GM23338 (cell line): Measurements from ENCODE around the gene SORBS1.

Experiments
- CREB1 ChIP-seq: fragments of 250-450 bp; sonication (Bioruptor Pico); IDR thresholded peaks from 2 replicates; pipeline ENCODE4 v1.5.0; 2020; ENCODE audit warnings: low read depth, mild to moderate bottlenecking, moderate library complexity
- CTCF ChIP-seq, 2 experiments: fragments of 200-600 bp in 1 of 2; sonication (generic) in 1 of 2; conservative IDR thresholded peaks; 2 replicates each; pipeline versions ENCODE4 v1.5.1 to v1.6.1; 2016 to 2017; ENCODE audit warnings: antibody characterized with exemption in 2 of 2, low read depth in 2 of 2, mild to moderate bottlenecking in 2 of 2, moderate library complexity in 1 of 2
- EZH2 ChIP-seq: fragments of 200-600 bp; sonication (generic); IDR thresholded peaks from one replicate; pipeline ENCODE4 v1.8.0; 2017; ENCODE audit warnings: antibody characterized with exemption, mild to moderate bottlenecking, low read depth; ENCODE audit not compliant: unreplicated experiment
- EZH2phosphoT487 ChIP-seq: fragments of 200-600 bp; sonication (generic); IDR thresholded peaks from one replicate; pipeline ENCODE4 v1.8.1; 2018; ENCODE audit warnings: antibody characterized with exemption; ENCODE audit not compliant: unreplicated experiment
- JUNB ChIP-seq: IDR thresholded peaks from one replicate; pipeline ENCODE4 v1.6.1; 2016; ENCODE audit warnings: antibody characterized with exemption; ENCODE audit not compliant: unreplicated experiment
- STAT1 ChIP-seq: IDR thresholded peaks from one replicate; pipeline ENCODE4 v1.6.1; 2016; ENCODE audit warnings: antibody characterized with exemption; ENCODE audit not compliant: unreplicated experiment
- TF ChIP-seq, protein P1 (sequence below): IDR thresholded peaks from one replicate; pipeline ENCODE4 v1.6.1; 2018; ENCODE audit warnings: antibody characterized with exemption; ENCODE audit not compliant: unreplicated experiment

GRCh38 chr10:95604630-95605029 lies 43.5 kb upstream of the SORBS1 start:
- TF ChIP-seq CTCF (conservative IDR thresholded peaks at IDR 0.05; ENCODE audit: low read depth in 2 of 2), result no peak
- TF ChIP-seq, protein P1, sequence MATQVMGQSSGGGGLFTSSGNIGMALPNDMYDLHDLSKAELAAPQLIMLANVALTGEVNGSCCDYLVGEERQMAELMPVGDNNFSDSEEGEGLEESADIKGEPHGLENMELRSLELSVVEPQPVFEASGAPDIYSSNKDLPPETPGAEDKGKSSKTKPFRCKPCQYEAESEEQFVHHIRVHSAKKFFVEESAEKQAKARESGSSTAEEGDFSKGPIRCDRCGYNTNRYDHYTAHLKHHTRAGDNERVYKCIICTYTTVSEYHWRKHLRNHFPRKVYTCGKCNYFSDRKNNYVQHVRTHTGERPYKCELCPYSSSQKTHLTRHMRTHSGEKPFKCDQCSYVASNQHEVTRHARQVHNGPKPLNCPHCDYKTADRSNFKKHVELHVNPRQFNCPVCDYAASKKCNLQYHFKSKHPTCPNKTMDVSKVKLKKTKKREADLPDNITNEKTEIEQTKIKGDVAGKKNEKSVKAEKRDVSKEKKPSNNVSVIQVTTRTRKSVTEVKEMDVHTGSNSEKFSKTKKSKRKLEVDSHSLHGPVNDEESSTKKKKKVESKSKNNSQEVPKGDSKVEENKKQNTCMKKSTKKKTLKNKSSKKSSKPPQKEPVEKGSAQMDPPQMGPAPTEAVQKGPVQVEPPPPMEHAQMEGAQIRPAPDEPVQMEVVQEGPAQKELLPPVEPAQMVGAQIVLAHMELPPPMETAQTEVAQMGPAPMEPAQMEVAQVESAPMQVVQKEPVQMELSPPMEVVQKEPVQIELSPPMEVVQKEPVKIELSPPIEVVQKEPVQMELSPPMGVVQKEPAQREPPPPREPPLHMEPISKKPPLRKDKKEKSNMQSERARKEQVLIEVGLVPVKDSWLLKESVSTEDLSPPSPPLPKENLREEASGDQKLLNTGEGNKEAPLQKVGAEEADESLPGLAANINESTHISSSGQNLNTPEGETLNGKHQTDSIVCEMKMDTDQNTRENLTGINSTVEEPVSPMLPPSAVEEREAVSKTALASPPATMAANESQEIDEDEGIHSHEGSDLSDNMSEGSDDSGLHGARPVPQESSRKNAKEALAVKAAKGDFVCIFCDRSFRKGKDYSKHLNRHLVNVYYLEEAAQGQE, result no peak
- no peak for TF ChIP-seq EZH2phosphoT487
- no peak for TF ChIP-seq STAT1
- no peak for TF ChIP-seq EZH2
- no peak for TF ChIP-seq CREB1 (CRISPR knock-in tag)
- no peak for TF ChIP-seq JUNB
